Smooth muscle cell of bladder (primary cell): Measurements from ENCODE around the gene SLC39A10. TPM values are rescaled to one million over a fixed set of nuclear protein-coding genes. Genes with fewer than 3 reads are reported as not detected.

Experiments
- total RNA-seq: library from RNA; depleted of rRNA; stranded (reverse); fragments of >200 nt; gene quantifications from 2 replicates; pipeline ENCODE4 v1.2.3, GENCODE V29; 2014

The SLC39A10 gene, protein sequence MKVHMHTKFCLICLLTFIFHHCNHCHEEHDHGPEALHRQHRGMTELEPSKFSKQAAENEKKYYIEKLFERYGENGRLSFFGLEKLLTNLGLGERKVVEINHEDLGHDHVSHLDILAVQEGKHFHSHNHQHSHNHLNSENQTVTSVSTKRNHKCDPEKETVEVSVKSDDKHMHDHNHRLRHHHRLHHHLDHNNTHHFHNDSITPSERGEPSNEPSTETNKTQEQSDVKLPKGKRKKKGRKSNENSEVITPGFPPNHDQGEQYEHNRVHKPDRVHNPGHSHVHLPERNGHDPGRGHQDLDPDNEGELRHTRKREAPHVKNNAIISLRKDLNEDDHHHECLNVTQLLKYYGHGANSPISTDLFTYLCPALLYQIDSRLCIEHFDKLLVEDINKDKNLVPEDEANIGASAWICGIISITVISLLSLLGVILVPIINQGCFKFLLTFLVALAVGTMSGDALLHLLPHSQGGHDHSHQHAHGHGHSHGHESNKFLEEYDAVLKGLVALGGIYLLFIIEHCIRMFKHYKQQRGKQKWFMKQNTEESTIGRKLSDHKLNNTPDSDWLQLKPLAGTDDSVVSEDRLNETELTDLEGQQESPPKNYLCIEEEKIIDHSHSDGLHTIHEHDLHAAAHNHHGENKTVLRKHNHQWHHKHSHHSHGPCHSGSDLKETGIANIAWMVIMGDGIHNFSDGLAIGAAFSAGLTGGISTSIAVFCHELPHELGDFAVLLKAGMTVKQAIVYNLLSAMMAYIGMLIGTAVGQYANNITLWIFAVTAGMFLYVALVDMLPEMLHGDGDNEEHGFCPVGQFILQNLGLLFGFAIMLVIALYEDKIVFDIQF
- 71.6 and 76.8 TPM in 2 replicates for total RNA-seq

DNA sequence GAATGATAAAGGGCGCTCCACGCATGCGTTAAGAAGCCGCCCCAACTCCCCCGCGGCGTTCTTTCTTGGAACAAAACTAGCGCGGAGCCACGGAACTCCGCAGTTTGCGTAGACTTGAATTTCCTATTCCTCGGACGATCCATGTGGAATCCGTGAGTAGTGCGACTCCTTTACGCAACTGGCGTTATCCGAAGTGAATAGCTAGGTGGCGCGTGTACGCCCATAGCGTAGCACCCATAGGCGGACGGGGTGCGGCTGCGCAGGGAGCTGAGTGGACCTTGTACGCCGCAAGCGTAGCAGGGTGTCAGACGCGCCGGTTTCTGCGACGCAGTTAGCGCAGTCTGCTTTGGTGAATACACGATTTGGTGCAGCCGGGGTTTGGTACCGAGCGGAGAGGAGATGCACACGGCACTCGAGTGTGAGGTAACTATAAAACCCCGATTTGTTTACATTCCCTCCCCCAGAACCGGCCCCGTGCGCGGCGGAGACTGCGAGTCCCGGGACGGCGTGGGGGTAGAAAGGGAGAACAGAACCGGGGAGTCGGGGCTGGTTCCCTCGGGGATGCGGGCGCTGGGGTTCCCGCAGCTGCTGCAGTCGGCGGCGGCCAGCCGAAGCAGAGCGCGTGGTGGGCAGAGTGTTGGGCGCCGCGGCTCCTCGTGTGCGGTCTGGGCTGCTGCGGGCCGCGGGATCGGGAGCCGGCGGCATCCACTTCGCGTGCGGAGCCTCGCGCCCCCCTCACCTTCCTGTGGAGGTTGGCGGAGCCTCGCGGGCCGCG is at the start of gene SLC39A10:
SLC39A10 (plus strand) TSS at position 368 of the 775 bp plus-strand sequence. CDS start 22,817 bp downstream, outside the sequence.

